Measurements from ENCODE around the gene SERPINF2.
"Not testable (repeated sequence)": the region's sequence is repeated elsewhere in the genome, so short reads cannot be mapped to it uniquely, and the experiment has no call there.

SERPINF2 gene

GRCh38 chr17:1736348-1737281 is 6.1 kb upstream of the SERPINF2 start:
- DNase-seq: peak; percentile 70

- no peak for DNase-seq
Observed at GRCh38 chr17:1737531-1738291, 5.0 kb upstream of the SERPINF2 start.

GRCh38 chr17:1741899-1742298 is 772 bp upstream of the SERPINF2 start:
- not testable (repeated sequence) for DNase-seq

GRCh38 chr17:1743088-1743439 is 393 bp downstream of the SERPINF2 start:
- DNase-seq: no peak

GRCh38 chr17:1744551-1745512 is 2.2 kb downstream of the SERPINF2 start:
- DNase-seq: no peak

GRCh38 chr17:1745513-1746020 is 2.9 kb downstream of the SERPINF2 start:
- no peak for DNase-seq

- no peak for DNase-seq
Observed at GRCh38 chr17:1746975-1747543, 4.4 kb downstream of the SERPINF2 start.

- no peak for DNase-seq
Observed at GRCh38 chr17:1750628-1751027, 8.0 kb downstream of the SERPINF2 start.

- DNase-seq: peak; percentile 32
Observed at GRCh38 chr17:1752425-1753262, 10.0 kb downstream of the SERPINF2 start.

GRCh38 chr17:1753767-1754429 is 11.2 kb downstream of the SERPINF2 start:
- DNase-seq: no peak

GRCh38 chr17:1754430-1755112 is 11.9 kb downstream of the SERPINF2 start:
- DNase-seq: no peak

- no peak for DNase-seq
Observed at GRCh38 chr17:1755252-1755826, 12.7 kb downstream of the SERPINF2 start.

GRCh38 chr17:1755827-1756262 is 13.2 kb downstream of the SERPINF2 start:
- no peak for DNase-seq

GRCh38 chr17:1758807-1759206 is 16.1 kb downstream of the SERPINF2 start:
- no peak for DNase-seq

- DNase-seq: no peak
Observed at GRCh38 chr17:1759529-1759928, 16.9 kb downstream of the SERPINF2 start.

GRCh38 chr17:1762233-1762900 is 19.7 kb downstream of the SERPINF2 start:
- no peak for DNase-seq

GRCh38 chr17:1762901-1763898 is 20.5 kb downstream of the SERPINF2 start:
- peak; percentile 84 for DNase-seq

- peak; percentile 82 for DNase-seq
Observed at GRCh38 chr17:1764284-1764683, 21.6 kb downstream of the SERPINF2 start.

Data from hematopoietic multipotent progenitor cell treated with erythropoietin and hydrocortisone succinate and interleukin-3 and kit ligand, for 8 days (in vitro differentiated cells).